ENCODE results near the gene SRC.

- TF ChIP-seq, protein P1, sequence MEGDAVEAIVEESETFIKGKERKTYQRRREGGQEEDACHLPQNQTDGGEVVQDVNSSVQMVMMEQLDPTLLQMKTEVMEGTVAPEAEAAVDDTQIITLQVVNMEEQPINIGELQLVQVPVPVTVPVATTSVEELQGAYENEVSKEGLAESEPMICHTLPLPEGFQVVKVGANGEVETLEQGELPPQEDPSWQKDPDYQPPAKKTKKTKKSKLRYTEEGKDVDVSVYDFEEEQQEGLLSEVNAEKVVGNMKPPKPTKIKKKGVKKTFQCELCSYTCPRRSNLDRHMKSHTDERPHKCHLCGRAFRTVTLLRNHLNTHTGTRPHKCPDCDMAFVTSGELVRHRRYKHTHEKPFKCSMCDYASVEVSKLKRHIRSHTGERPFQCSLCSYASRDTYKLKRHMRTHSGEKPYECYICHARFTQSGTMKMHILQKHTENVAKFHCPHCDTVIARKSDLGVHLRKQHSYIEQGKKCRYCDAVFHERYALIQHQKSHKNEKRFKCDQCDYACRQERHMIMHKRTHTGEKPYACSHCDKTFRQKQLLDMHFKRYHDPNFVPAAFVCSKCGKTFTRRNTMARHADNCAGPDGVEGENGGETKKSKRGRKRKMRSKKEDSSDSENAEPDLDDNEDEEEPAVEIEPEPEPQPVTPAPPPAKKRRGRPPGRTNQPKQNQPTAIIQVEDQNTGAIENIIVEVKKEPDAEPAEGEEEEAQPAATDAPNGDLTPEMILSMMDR (optimal IDR thresholded peaks at IDR 0.05 in 1 of 3, IDR thresholded peaks at IDR 0.05 in 1 of 3, conservative IDR thresholded peaks at IDR 0.05 in 1 of 3; ENCODE audit: extremely low read depth in 1 of 3, insufficient read depth in 2 of 3, low read length in 3 of 3): no peak
- TF ChIP-seq EZH2 (IDR thresholded peaks at IDR 0.05; ENCODE audit: low read length): no peak
Measured at GRCh38 chr20:37405351-37405897, 59.5 kb downstream of the SRC start.
